Medulla oblongata (tissue), 1 donor: Measurements from ENCODE around the gene MRPS18A.

Experiments
- DNase-seq: peaks from one replicate; pipeline ENCODE4 v3.0.0-alpha.2; 2015; ENCODE audit errors: extremely low spot score

MRPS18A gene

DNA sequence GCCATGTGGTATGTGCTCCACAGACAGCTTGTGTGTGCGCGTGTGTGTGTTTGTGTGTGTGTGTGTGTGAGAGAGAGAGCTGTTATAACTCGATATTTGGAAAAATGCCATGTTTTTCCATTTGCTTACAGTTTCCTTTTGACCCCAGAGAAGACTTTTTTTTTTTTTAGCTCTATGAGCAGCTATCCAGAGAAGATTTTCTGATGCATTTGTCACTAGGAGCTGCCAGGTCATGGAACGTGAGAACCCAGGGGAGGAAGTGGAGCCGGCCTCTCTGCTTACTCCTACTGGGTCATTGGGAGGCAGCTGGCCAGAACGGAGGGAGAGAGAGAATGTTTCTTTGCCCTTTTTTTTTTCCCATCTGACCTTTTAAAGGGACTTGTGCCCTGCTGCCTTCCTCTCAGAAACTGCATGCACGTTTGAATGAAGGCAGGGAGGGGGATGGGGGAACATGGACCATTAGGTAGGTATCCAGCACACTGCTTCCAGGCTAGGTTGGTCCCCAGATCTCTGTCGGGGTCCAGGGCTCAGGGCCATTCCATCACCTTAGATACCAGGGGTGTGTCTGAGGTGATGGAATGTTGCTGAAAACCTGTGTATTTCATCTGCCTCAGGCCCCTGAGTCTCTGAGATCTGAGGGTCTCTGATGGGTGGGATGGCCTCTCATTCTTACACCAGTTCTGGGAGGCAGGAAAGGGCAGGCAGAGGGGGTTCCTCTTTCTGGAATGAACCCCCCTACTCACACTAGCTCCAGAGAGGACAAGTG lies 11.2 kb upstream of the MRPS18A start:
- no peak for DNase-seq

DNA sequence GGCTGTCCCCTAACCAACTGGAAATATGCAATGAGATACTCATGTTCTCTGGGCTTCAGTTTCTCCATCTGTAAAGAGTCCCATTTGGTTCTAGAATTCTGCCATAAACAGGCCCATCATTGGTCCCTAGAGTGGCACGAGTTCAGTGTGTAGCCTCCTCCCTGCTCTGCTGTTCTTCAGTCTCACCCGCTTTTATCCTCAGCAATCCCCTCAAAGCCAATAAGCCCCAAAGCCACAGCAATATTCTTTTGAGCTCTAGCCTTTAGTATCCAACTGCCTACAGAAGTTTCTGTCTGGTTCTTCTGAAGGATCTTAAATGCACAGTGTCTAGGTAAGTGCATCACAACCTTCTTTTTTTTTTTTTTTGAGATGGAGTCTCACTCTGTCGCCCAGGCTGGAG lies 9.8 kb upstream of the MRPS18A start:
- DNase-seq, result no peak

DNA sequence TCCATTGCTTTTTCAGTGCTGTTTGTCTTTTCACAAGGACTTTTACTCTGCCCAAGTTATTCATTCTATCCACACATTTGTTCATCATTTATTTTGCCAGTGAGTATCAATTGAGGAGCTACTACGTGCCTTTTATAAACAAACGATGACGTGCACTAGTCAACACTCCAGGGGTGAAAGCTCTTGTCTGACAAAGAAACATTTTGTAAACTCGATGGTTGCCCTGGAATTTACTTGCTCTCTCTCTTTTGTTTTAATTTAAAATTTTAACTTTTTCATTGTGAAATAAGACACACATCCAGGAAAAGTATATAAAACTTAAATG lies 8.3 kb upstream of the MRPS18A start:
- no peak for DNase-seq

DNA sequence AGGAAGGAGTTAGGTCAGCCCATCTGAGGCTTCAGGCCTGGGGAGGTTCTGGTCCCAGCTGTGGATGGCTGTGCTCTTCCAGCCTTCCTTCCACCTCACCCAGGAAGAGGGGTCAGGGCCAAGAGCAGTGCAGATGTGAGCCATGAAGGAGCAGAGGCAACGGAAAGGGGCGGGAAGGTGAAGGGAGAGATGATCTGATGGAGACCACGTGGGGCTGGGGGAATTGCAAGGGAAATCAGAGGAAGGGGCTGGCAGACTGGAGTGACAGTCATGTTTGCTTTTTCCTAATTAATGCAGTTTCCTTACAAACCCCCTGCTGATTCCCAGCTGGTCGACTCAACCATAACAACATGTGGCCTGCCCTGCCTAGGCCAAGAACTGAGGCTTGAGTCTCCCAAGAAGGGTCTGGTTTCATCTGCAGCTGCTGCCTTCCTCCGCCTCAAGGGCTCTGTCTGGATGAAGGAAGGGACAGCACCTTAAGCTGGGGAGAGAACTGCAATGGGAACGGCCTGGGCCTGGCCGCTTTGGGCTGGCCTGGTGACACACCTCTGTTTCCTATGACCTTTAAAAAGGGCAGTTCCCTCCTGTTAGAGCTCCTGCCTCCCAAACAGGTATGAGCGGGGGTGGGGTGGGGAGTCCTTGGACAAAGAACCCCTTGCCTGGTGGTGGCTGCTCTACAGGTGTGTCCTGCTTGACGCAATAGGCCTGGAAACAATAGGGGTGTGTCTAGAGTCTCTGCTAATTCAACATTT lies 7.8 kb upstream of the MRPS18A start:
- no peak for DNase-seq

DNA sequence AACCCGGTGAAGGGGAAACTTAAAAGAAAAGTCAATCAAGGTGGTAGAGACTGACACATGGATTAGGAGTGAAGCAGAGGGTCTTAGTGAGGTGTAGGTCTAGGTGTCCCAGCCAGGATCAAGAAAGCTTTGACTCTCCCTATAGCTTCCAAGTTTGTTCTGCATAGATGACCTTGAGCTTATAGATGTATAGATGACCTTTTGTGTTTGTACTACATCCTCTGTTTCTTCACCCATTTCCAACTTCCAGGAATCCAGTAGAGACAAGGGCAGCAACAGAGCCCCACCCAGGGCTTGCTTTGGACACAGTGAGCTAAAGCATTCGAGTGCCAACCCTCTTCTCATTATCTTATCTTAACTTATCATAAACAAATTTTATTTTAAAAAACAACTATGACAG lies 1.8 kb upstream of the MRPS18A start:
- no peak for DNase-seq

DNA sequence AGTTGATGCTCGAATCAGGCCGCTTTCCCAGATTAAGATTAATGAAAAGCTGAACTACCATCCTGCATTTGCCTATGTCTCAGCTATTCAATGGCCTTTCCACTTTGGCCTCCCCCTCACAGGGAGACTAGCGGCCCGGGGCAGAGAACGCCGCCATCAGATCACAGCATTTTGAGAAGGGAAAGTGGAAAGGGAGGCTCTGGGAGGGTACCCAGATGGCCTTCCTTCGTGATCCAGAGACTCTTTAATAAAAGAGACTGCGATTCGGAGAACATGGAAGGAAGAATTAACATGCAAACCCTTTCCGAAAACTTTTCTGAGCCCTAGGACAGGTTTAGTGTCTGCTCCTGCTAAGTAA lies 533 bp downstream of the MRPS18A start:
- DNase-seq, result no peak

DNA sequence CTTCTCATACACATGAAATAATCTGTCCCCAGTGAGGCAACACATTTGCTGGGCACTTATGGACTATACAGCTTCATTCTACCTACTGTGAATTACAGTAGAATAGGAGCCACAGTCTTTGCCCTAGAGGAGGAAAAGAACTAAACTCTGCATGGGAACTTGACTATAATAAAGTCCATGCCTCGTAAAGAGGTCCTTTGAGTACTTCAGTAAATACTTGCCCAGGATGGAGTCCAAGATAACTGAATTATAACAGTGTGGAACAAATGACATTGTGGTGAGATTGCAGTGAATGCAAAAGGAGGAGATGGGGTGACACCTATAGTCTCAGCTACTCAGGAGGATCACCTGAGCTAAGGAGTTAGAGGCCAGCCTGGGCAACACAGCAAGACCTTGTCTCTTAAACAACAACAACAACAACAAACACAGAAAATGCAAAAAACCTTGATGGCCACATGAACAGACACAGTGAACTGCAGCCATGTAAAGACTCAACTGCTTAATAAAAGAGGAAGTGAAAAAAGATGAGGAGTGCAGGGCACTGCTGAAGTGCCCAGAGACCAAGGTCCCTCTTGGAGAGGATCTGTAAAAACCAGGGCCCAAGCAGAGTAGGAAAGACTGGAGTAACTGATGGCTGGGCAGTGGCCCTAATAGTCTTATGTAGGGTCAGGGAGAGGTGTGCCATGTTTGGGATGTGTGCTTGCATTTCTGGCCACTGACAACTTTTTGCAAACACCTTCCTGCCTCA lies 3.7 kb downstream of the MRPS18A start:
- DNase-seq, result no peak

DNA sequence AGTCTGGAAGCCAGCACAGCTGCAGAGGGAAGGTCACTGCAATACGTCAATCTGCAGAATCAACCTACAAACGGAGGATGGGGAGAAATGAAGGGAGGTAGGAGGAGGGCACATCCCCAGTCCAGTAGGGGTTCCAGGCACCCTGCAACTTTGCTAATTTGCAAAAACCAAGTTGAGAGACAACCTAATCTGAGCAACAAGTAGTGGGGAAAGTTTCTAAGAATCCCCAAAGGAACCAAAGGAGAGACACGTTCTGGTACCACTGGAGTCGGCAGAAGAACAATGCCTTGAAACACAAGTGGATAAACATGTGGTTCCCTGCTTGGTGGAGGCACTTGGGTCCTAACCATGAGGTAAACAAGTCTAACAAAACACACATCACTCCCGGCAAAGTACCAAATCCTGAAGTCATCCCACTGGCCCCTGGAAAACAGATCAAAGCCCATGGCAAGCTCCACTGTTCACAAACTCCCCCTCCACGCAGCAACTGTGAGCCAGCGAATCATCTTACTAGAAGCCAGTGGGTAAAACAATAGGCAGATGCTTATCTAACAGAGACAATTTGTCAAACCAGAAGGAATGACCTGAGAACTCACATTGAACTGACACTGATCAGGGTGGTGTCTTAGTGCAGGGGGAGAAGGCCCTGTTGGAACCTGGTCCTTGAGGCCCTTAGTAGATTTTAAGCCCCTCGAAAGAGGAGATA lies 4.7 kb downstream of the MRPS18A start:
- DNase-seq, result no peak

DNA sequence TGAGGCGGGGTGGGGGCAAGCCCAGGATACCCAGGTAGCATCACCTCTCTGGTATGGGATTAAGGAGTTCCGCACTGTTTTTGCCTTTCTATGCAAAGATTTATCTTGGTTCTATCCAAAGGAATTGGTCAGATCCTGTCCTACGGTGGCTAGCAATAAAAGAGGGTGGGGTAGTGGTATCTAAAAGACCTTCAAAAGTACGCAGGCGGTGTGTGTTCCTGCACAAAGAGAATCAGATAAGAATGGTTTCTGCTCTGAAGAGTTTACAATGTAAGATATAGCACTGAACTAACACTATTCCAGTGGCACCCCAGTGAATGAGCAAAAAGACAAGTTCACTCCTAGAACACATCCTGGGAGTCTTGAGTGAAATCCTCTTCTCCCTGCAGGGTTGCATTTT lies 6.3 kb downstream of the MRPS18A start:
- no peak for DNase-seq

DNA sequence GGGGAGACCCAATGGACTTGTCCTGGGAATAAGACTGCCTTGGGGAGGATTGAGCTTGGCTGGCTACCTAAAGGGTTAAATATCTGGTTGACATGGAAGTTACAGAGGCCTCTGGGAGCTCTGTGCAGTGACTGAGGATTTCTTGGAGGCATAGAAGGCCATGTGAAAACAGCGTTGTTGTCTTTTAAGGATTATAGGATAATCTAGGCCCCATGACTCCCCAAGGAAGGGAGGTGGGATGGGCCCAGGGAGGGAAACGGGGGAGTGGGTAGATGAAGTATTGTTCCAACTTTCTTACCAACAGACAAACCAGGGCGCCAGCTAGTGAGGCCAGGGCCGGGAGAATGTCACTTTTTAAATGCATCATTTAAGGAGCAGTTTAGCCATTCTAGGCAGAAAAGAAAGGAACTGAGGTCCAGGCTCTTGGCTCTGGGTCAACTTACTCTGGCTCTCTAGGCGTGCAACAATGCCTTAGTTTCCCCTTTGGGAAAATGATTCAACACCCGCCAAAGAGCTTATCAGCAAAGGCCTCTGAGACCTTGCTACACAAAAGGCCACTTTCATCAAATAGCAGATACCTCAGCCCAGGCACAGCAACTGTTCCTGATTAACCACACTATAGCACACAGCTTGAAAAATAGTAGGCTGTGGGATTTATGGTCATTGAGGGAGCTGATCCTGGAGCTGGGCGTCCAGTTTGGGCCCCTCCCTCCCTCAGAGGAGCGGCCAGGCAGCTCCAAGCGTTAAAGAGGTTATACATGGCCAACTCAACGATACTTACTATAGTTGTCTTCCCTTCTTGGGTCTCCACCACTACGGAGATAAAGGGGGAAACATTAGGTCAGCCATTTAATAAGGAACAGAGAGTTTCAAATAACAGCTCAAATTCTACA lies 7.0 kb downstream of the MRPS18A start:
- no peak for DNase-seq

DNA sequence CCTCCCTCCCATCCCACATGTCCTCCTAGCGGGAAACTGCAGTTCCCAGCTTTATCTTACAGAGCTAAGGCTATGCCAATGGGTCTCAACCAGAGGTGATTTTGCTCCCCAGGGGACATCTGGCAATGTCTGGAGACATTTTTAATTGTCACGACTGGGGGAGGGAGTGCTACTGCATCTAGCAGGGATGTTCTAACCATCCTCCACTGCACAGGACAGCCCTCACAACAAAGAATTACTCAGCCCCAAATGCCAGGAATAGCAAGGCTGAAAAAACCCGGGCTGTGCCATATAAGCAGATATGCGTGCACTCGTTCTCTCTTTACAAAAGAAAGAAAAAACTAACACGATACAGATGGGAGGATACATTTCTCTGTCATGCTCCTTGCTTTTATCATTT lies 8.5 kb downstream of the MRPS18A start:
- DNase-seq, result no peak

DNA sequence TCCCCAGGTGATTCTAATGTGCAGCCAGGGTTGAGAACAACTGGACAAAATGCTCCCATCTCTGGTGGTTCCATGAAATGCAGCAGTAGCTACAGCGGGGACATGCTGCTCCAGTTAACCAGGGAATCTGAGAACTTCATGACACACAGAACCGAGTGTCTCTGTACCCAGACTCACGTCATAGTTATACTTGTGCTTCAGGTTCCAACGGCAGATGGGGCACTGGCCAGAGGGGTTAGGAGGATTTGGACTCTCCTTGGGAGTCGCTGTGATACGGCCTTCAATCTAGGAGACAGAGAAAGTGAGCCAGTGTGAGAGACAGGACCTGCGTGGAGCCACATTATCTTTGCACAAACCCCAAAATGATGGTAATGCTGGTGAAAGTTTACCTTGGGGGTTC lies 9.2 kb downstream of the MRPS18A start:
- no peak for DNase-seq

DNA sequence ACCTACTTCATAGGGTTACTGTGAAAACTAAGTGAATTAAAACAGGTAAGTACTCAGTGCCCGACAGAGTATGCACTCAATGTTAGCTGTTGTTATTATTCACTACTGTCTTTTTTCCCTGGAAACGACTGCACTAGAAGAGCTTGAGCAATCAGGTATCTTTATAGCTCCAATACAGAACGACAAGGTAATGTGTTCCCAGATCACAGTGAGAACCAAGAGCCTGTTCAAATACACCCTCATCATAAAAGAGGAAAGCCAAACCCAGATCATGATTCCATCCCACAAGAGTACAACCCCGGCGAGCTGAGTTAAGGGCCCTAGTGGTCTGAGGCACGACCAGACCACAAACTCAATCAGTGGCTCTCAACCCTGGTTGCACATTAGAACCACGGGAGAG lies 9.8 kb downstream of the MRPS18A start:
- no peak for DNase-seq

DNA sequence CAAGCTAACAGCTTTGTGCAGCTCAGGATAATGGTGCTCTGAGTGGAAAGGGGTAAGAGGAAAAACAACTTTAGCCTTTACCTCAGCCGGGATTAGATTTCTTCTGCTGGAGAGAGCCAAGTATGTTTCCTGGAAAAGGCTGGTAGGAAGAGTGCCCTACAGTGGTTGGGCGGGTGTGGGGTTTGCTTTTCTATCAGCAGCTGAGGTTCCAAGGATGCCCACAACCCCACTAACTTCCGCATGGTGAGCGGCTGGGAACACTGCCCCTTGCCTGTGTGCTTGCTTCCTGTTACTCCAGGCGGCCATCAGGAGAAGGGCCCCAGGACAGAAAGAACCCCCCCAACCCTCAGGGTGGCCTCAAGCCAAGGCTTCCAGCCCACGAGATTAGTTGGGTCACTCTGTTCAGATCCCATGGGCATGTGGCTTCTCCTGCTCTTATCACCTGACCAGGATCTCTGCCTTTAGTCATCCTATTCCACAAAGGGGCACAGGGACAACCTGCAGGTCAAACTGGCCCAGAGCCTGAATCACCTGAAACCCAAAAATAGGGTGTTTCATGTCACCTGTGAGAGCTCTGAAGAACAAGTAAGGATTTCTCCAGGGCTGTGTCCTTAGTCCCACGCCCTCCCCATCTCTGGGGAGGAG lies 10.5 kb downstream of the MRPS18A start:
- no peak for DNase-seq

DNA sequence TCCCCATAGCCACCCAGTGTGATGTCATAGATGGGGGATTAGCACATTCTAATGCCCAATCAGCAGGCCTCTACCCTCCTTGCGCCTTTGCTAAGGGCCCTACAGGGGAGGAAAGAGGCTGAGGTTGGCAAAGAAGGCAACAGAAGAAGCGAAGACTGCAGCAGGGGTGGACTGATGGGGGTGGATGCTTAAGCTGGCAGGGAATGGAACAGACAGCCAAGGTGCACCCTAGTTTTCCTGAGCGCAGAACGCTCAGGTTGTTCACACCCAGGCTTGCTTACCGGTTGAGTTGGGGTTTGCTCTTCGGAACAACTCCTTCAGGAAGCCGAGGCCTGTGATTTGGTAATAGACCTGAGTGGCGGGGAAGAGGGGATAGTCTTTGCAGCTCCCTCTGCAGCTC lies 12.7 kb downstream of the MRPS18A start:
- DNase-seq, result no peak

DNA sequence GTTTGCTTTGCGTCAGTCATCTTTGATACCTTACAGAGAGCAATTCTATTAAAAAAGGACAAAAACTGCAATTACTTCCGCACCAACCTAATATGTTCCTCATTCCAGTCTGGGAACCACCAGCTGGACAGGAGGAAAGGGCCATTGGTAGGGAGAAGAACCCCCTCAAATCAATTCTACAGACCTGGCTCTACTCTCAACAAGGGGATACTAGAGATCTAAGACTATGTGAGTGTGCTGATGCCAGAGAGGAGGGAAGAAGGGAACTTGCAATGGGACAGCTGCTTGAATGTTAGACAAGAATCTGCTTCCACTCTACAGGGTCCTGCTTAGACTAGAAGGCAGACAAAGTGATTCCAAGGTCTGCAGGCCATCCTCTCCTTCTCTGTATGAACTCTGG lies 13.3 kb downstream of the MRPS18A start:
- no peak for DNase-seq

DNA sequence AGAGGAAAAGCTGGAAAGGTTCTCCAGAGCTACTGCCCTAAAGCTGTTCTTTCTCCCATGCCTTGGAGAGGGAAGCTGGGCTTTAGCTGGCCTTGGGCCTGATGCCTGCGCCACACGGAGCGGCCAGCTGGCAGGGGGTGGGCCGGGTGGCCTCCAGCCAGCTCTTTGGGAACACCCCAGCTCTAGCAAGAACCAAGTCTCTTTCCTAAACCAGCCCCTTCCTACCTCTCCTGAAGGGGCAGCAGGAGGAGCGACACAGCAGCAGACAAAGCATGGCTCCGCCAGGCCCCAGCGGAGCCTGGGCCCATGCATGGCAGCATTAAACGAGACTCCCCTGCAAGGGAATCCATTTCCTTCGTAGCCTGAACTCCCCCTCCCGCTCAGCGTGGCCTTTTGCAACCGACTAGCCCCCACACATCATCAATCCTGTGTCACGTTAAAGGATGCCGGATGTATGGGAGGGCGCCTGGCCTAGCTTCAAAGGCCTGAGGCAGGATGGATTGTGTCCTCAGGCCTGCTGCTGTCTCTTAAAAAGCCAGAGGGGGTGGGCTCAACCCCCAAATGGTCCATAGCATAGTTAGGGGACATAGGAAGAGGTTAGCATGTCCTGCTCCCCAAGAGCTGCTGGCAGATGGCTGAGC lies 14.0 kb downstream of the MRPS18A start:
- DNase-seq, result peak; percentile 60

DNA sequence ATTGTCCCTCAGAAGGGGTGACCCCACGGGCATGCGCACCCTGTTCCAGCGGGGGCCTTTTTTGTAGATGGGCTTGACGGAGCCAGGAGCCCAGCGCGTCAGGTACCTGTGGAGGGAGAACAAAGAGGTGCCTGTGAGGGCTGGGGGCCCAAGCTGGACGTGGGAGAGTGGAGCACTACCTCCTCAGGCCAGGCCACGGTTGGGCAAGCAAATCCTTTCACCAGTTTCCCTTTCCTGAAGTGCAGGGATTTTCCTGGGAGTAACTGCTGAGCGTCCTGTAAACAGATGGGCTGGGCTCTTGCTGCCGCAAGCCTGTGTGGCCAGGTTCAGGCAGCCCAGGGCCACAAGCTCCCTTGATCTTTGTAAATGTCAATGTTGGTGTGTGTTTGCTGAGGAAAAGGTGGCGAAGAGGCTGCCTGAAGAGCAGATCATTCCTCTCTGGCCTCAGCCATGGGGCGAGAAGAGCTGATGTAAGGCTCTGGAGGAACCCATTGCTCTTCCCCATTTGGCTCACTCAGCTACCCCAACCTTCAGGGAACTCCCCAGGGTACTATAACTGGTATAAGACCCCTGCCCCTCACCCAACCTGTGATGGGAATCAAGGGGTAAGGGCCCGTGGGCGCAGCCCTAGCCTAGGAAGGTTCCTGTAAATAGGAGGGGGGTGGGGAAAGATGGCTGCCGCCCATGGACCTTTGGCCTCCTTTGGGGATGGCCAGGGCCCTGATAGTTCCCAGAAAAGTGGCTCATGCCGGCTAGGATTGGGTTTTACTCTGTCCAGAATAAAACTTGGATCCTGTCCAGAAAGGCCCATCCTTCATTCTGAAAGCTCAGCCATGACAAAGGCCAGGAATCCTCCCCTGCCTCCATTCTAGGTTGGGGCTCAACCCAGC lies 15.5 kb downstream of the MRPS18A start:
- DNase-seq, result no peak
